ENCODE data around the gene SLC22A14.
A peak's percentile ranks its signal among the peaks of the same experiment; 100 is the strongest.

Gene SLC22A14

DNA sequence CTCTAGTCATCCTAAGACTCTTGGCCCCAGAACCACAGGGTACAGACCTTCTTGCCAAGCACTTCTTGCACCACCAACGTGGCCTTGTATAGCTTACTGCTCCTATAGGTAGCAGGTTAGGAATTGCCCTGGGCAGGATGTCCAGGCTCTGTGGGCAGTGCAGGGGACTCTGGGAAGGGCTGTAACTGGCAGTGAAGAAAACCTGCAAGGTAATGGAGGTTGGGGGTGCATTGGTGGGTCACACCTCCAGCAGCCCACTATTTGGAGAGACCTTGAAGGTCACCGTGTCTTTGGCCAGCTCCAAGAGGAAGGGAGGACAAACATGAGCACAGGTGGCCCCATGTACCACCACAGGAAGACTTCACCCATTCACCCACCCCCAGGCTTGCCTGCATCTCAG lies 43.2 kb downstream of the SLC22A14 start:
- H3K4me3 ChIP-seq (ENCODE audit: low read depth, low read length), result no peak overlapping the region
- TF ChIP-seq, protein P1, sequence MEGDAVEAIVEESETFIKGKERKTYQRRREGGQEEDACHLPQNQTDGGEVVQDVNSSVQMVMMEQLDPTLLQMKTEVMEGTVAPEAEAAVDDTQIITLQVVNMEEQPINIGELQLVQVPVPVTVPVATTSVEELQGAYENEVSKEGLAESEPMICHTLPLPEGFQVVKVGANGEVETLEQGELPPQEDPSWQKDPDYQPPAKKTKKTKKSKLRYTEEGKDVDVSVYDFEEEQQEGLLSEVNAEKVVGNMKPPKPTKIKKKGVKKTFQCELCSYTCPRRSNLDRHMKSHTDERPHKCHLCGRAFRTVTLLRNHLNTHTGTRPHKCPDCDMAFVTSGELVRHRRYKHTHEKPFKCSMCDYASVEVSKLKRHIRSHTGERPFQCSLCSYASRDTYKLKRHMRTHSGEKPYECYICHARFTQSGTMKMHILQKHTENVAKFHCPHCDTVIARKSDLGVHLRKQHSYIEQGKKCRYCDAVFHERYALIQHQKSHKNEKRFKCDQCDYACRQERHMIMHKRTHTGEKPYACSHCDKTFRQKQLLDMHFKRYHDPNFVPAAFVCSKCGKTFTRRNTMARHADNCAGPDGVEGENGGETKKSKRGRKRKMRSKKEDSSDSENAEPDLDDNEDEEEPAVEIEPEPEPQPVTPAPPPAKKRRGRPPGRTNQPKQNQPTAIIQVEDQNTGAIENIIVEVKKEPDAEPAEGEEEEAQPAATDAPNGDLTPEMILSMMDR (IDR thresholded peaks at IDR 0.05; ENCODE audit: low read depth, low read length, missing control alignments), result no peak
- in situ Hi-C loops (cut with HindIII; ENCODE audit: low sequenced_read_pairs), result no loop called here
- DNase-seq (ENCODE audit: low read depth), result no peak

- TF ChIP-seq, protein P1 (IDR thresholded peaks at IDR 0.05; ENCODE audit: low read depth, low read length, missing control alignments), result no peak
- DNase-seq (ENCODE audit: low read depth), result no peak
- in situ Hi-C loops (cut with HindIII; ENCODE audit: low sequenced_read_pairs), result no loop called here
- H3K4me3 ChIP-seq (ENCODE audit: low read depth, low read length), result no peak overlapping the region
These were observed 45.4 kb downstream of the SLC22A14 start for GRCh38 chr3:38327335-38328009.

DNA sequence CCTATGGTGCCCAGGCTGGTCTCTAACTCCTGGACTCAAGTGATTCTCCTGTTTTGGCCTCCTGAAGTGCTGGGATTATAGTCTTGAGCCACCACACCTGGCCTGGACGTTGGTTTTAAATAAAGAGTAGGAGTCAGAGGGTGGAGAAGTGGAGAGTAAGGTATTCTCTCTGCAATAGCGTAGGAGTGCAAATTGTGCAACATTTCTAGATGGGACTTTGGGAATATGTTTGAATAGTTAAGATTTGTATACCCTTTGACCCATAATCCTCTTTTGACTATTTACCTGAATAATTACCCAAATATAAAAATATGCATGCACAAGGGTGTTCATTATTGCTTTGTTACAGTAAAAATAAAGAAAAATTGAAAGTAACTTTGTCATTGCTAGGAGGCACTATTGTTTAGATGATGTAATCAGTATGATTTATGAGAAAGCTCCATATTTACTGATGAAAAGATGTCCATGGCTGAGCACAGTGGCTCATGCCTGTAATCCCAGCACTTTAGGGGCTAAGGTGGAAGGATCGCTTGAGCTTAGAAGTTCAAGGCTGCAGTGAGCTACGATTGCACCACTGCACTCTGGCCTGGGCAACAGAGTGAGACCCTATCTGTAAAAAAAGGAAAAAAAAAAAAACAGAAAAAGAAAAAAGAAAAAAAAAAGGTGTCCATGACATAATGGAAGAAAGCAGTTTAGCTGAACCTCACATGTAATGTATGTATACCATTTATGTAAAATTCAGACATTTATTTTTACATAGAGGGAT lies 49.3 kb downstream of the SLC22A14 start:
- in situ Hi-C loops (cut with HindIII; ENCODE audit: low sequenced_read_pairs), result no loop called here
- H3K4me3 ChIP-seq (ENCODE audit: low read depth, low read length), result no peak overlapping the region
- TF ChIP-seq, protein P1 (IDR thresholded peaks at IDR 0.05; ENCODE audit: low read depth, low read length, missing control alignments), result no peak
- DNase-seq (ENCODE audit: low read depth), result no peak

GRCh38 chr3:38332201-38332600 lies 50.1 kb downstream of the SLC22A14 start:
- no peak for DNase-seq (ENCODE audit: low read depth)
- in situ Hi-C loops (cut with HindIII; ENCODE audit: low sequenced_read_pairs), result no loop called here
- TF ChIP-seq, protein P1 (IDR thresholded peaks at IDR 0.05; ENCODE audit: low read depth, low read length, missing control alignments), result no peak
- H3K4me3 ChIP-seq (ENCODE audit: low read depth, low read length), result no peak overlapping the region

GRCh38 chr3:38334142-38335055 lies 52.3 kb downstream of the SLC22A14 start:
- TF ChIP-seq, protein P1 (IDR thresholded peaks at IDR 0.05; ENCODE audit: low read depth, low read length, missing control alignments), result no peak
- peak; percentile 87 for DNase-seq (ENCODE audit: low read depth)
- in situ Hi-C loops (cut with HindIII; ENCODE audit: low sequenced_read_pairs), result no loop called here
- H3K4me3 ChIP-seq (ENCODE audit: low read depth, low read length), result no peak overlapping the region

- TF ChIP-seq, protein P1 (IDR thresholded peaks at IDR 0.05; ENCODE audit: low read depth, low read length, missing control alignments), result no peak
- no peak overlapping the region for H3K4me3 ChIP-seq (ENCODE audit: low read depth, low read length)
- no peak for DNase-seq (ENCODE audit: low read depth)
- in situ Hi-C loops (cut with HindIII; ENCODE audit: low sequenced_read_pairs), result no loop called here
These were observed 53.2 kb downstream of the SLC22A14 start for GRCh38 chr3:38335263-38335662.

Measured in astrocyte of the cerebellum (primary cell).